Stimulated activated CD8-positive, alpha-beta memory T cell treated with anti-CD3 and anti-CD28 coated beads, Interleukin-2, amount 100 ng/mL, for 48 hours (primary cell): ENCODE data around the gene MPEG1.

Experiments used
- DNase-seq, 2 donors: peaks; one replicate each; pipeline ENCODE4 v3.0.0-alpha.2; 2020; ENCODE audit warnings: low read depth in 2 of 2

The MPEG1 gene

GRCh38 chr11:59164028-59164427 is 48.7 kb downstream of the MPEG1 start:
- DNase-seq, result no peak
